ENCODE measurements around the gene SCYGR2. TPM values are rescaled to one million over a fixed set of nuclear protein-coding genes. Genes with fewer than 3 reads are reported as not detected.

SCYGR2 gene
- total RNA-seq, 1 donor from 2014 or later, result not detected

DNA sequence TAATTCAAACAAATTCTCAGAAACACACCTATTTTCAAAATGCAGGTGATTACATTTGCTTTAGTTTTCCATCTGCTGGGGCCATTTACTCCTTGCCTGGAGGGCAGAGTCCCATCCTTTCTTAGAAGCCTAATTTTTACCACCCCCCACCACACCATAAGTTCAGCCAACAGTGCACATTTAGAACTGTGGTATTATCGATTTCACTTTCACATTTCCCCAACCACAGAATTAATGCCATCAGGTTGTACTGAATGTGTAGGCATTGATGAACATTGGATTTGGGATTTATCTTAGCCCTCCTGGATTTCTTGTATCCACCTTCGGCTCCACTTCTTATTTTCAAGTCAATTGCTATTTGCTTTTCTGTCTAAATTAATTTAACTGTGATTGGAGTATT is 11.4 kb downstream of the SCYGR2 start:
- no peaks in the 10 kb centered on the region for H3K4me1 Mint-ChIP-seq
- DNase-seq (ENCODE audit: low spot score), result no peak
- Histone ChIP-seq H3K9me3 (ENCODE audit: low read depth) (no peaks in the 10 kb centered on the region), H4K20me1 (ENCODE audit: low read depth) (no peaks in the 10 kb centered on the region), H3K27me3 (no peaks in the 10 kb centered on the region), H3K4me2 (no peak overlapping the region), H3K36me3 (no peaks in the 10 kb centered on the region), H2AFZ (replicated peaks) (no peak overlapping the region), H3K4me3 (no peak overlapping the region), H3K27ac (no peak overlapping the region), H3K9ac (no peak overlapping the region), H3F3A (ENCODE audit: low read depth) (no peaks in the 10 kb centered on the region), H3K79me2 (ENCODE audit: low read depth) (no peaks in the 10 kb centered on the region), H3K4me1 (no peaks in the 10 kb centered on the region)
- H3K36me3 Mint-ChIP-seq, result no peaks in the 10 kb centered on the region
- H3K27me3 Mint-ChIP-seq (ENCODE audit: insufficient read depth, low read depth), result no peaks in the 10 kb centered on the region
- no peaks in the 10 kb centered on the region for H3K9me3 Mint-ChIP-seq
- no peak overlapping the region for H3K27ac Mint-ChIP-seq
- no peak overlapping the region for H3K4me3 Mint-ChIP-seq
- TF ChIP-seq EZH2phosphoT487 (IDR thresholded peaks at IDR 0.05), result no peak
- TF ChIP-seq, protein P1, sequence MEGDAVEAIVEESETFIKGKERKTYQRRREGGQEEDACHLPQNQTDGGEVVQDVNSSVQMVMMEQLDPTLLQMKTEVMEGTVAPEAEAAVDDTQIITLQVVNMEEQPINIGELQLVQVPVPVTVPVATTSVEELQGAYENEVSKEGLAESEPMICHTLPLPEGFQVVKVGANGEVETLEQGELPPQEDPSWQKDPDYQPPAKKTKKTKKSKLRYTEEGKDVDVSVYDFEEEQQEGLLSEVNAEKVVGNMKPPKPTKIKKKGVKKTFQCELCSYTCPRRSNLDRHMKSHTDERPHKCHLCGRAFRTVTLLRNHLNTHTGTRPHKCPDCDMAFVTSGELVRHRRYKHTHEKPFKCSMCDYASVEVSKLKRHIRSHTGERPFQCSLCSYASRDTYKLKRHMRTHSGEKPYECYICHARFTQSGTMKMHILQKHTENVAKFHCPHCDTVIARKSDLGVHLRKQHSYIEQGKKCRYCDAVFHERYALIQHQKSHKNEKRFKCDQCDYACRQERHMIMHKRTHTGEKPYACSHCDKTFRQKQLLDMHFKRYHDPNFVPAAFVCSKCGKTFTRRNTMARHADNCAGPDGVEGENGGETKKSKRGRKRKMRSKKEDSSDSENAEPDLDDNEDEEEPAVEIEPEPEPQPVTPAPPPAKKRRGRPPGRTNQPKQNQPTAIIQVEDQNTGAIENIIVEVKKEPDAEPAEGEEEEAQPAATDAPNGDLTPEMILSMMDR (IDR thresholded peaks at IDR 0.05), result no peak
- no peak for TF ChIP-seq EZH2 (IDR thresholded peaks at IDR 0.05)

DNA sequence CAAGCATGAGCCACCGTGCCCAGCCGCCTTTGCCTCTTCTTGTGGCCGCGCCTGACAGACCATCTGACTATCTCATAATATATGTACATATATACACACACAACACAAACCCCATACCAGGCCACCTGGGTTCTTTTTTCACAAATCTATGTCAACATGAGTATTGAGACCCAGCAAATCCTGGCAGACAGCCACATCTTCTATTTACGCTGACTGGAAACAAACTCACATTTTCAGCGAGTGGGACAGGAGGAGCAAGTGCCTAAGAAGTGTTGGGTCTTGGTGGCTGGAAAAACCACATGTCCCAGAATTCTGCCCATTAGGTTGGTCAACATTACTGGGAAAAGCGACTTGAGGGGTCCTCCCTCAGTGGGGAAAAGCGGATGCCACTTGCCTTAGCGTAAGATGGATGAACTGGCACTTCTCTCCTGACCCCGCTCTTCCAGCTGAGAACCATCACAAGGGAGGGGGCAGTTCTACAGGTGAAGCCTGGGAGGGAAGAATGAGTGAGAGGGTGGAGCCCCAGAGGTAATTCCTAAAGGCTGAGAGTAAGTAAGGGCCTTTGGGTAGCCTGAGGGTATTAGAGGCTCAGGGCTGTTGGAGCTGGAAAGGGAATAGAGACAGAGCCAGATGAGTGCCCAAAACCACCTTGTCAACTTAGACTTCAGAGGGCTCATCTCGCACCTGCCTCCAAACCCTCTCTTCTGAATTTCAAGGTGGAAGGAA is 14.0 kb downstream of the SCYGR2 start:
- Histone ChIP-seq H3K9ac (no peak overlapping the region), H3K4me1 (no peaks in the 10 kb centered on the region), H2AFZ (replicated peaks) (no peak overlapping the region), H3K4me2 (no peak overlapping the region), H3K9me3 (ENCODE audit: low read depth) (no peaks in the 10 kb centered on the region), H3K27me3 (no peaks in the 10 kb centered on the region), H3K79me2 (ENCODE audit: low read depth) (no peaks in the 10 kb centered on the region), H4K20me1 (ENCODE audit: low read depth) (no peaks in the 10 kb centered on the region), H3K36me3 (no peaks in the 10 kb centered on the region), H3K27ac (no peak overlapping the region), H3F3A (ENCODE audit: low read depth) (no peaks in the 10 kb centered on the region), H3K4me3 (no peak overlapping the region)
- Mint-ChIP-seq H3K36me3 (no peaks in the 10 kb centered on the region), H3K27me3 (ENCODE audit: insufficient read depth, low read depth) (peaks cover 2% of the 10 kb centered on the region), H3K27ac (no peak overlapping the region), H3K9me3 (no peaks in the 10 kb centered on the region), H3K4me3 (no peak overlapping the region), H3K4me1 (no peaks in the 10 kb centered on the region)
- DNase-seq (ENCODE audit: low spot score), result no peak
- TF ChIP-seq, protein P1 (IDR thresholded peaks at IDR 0.05), result no peak
- no peak for TF ChIP-seq EZH2phosphoT487 (IDR thresholded peaks at IDR 0.05)

DNA sequence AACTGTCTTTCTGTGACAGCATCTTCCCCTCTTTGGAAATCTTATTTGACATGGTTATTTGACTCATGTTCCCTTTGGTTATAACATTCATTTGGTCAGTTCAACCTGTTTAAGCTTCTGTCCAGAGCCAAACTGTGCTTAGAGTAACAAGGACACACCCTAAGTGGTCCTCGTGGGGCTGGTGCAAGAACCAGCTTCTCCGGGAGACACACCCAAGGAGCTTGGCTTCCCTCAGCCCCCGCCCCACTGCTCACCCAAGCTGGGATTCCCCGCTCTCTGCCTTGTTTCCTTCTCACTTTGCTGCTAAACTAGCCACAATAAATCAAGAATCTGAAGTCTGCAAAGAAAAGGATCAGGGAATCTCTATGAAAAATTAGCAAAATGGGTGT is 14.6 kb downstream of the SCYGR2 start:
- no peaks in the 10 kb centered on the region for H3K27me3 ChIP-seq
- Mint-ChIP-seq H3K36me3 (no peaks in the 10 kb centered on the region), H3K4me3 (no peak overlapping the region), H3K27ac (no peak overlapping the region), H3K9me3 (no peaks in the 10 kb centered on the region), H3K4me1 (no peaks in the 10 kb centered on the region), H3K27me3 (ENCODE audit: insufficient read depth, low read depth) (peaks cover 2% of the 10 kb centered on the region)
- H3K4me1 ChIP-seq, result no peaks in the 10 kb centered on the region
- H4K20me1 ChIP-seq (ENCODE audit: low read depth), result no peaks in the 10 kb centered on the region
- H3K27ac ChIP-seq, result no peak overlapping the region
- no peaks in the 10 kb centered on the region for H3K79me2 ChIP-seq (ENCODE audit: low read depth)
- no peaks in the 10 kb centered on the region for H3K9me3 ChIP-seq (ENCODE audit: low read depth)
- H2AFZ ChIP-seq (replicated peaks), result no peak overlapping the region
- no peak overlapping the region for H3K9ac ChIP-seq
- DNase-seq (ENCODE audit: low spot score), result no peak
- H3F3A ChIP-seq (ENCODE audit: low read depth), result no peaks in the 10 kb centered on the region
- no peak overlapping the region for H3K4me2 ChIP-seq
- no peaks in the 10 kb centered on the region for H3K36me3 ChIP-seq
- no peak overlapping the region for H3K4me3 ChIP-seq
- TF ChIP-seq EZH2phosphoT487 (IDR thresholded peaks at IDR 0.05), result no peak

DNA sequence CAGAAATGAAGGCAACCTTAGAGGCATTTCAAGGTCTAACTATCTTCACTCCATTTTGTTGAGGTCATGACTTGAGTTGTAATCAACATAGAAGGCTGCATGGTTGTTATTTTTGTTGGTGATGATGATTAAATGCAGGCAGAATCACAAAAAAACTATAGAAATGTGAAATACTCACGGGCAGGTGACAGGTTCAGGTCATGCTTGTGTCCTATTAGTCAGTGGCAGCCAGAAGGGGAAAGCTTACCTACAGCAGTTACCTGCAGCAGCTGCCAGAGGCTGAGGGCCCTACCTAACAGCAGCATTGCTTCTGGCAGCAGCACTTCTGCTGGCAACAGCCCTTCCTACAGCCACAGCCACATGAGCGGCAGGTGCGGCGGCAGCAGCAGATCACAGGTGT is 15.6 kb downstream of the SCYGR2 start:
- Mint-ChIP-seq H3K27ac (no peak overlapping the region), H3K4me3 (no peak overlapping the region), H3K36me3 (no peaks in the 10 kb centered on the region), H3K4me1 (no peaks in the 10 kb centered on the region), H3K27me3 (ENCODE audit: insufficient read depth, low read depth) (peaks cover 2% of the 10 kb centered on the region), H3K9me3 (no peaks in the 10 kb centered on the region)
- Histone ChIP-seq H3K9ac (no peak overlapping the region), H4K20me1 (ENCODE audit: low read depth) (no peaks in the 10 kb centered on the region), H3K36me3 (no peaks in the 10 kb centered on the region), H3K27ac (no peak overlapping the region), H2AFZ (replicated peaks) (no peak overlapping the region), H3K27me3 (no peaks in the 10 kb centered on the region), H3K4me1 (no peaks in the 10 kb centered on the region), H3K4me3 (no peak overlapping the region), H3F3A (ENCODE audit: low read depth) (no peaks in the 10 kb centered on the region), H3K4me2 (no peak overlapping the region), H3K79me2 (ENCODE audit: low read depth) (no peaks in the 10 kb centered on the region), H3K9me3 (ENCODE audit: low read depth) (no peaks in the 10 kb centered on the region)
- no peak for DNase-seq (ENCODE audit: low spot score)
- no peak for TF ChIP-seq EZH2 (IDR thresholded peaks at IDR 0.05)
- TF ChIP-seq EZH2phosphoT487 (IDR thresholded peaks at IDR 0.05), result no peak
- TF ChIP-seq, protein P1 (IDR thresholded peaks at IDR 0.05), result no peak
